ENCODE data around the gene HIGD1A.

- TF ChIP-seq EP300 (IDR thresholded peaks at IDR 0.05) (no peak), CTCF (IDR thresholded peaks at IDR 0.05) (no peak), POLR2A (IDR thresholded peaks at IDR 0.05) (no peak)
Measured at GRCh38 chr3:42736531-42736930, 67.8 kb downstream of the HIGD1A start.
